Hematopoietic multipotent progenitor cell treated with erythropoietin and hydrocortisone succinate and interleukin-3 and kit ligand, for 15 days (in vitro differentiated cells): ENCODE measurements around the gene MEN1.
"Not testable (repeated sequence)": the region's sequence is repeated elsewhere in the genome, so short reads cannot be mapped to it uniquely, and the experiment has no call there.

Experiments
- DNase-seq: peaks from one replicate; pipeline ENCODE4 v3.0.0-alpha.2; 2015; ENCODE audit warnings: low spot score

MEN1 gene

DNA sequence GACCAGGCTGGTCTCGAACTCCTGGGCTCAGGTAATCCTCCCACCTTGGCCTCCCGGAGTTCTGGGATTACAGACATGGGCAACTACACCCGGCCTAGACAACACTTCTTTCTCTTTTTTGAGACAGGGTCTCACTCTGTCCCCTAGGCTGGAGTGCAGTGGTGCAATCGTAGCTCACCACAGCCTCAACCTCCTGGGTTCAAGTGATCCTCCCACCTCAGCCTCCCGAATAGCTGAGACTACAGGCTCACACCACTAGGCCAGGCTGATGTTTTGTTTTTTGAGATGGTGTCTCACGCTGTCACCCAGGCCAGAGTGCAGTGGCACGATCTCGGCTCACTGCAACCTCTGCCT is 35.4 kb upstream of the MEN1 start:
- not testable (repeated sequence) for DNase-seq

DNA sequence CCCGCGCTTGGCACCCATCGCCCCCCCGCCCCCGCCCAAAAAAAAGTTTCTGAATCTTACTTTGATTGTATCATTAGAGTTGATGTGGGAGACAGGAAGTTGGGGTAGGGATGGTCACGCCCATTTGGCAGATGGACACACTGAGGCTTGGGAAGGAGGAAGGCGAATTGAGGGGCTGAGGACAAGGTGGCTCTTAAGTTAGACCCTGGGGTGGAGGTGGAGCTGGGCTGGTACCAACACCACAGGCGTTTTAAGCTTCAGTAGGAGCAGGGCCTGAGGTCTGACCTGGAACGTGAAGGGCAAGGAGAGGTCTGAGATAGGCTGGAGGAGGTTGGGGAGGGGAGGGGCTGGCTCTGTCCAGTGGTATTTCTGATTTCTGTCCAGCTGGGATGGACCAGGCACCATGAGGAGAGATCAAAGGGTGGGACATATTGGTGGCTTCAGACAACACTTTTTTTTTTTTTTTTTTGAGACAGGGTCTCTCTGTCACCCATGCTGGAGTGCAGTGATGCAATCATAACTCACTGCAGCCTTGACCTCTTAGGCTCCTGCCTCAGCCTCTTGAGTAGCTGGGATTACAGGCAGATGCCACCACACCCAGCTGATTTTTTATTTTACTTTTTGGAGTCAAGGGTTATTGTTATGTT is 34.9 kb upstream of the MEN1 start:
- no peak for DNase-seq

DNA sequence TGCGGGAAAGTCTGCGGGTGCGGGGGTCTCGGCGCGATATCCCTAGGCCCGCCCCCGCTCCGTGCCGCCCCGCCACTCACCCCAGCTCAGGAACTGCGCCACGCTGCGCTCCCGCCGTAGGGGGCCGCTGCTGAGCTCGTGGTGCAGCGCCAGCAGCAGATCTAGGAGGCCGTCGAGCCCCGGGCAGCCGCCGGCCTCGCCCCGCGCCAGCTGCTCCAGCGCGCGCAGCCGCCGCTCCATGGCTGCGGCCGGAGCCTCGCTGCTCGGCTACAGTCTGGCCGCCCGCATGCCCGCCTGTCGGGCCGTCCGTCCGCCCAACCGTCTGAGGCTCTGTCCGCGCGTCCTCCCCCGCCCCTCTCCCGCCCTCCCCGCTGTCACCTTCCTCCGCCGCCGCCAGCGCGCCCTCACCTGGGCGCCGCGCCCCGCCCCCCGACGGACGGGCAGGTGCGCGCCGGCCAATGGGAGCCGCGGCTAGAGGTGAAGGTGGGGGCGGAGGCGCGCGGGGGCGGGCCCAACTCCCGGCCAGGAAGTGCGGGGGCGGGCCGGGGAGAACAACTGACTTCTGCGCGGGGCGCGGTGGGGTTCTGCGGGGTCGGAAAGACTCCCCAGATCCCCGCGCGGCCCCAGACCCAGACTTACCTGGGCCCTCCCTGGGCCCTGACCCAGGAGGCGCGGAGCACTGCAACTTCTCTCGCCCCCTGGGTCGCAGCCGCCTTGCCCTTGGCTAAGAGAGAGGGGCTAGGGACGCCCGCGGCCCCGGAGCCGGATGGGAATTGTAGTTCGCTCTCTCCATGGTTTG is 34.2 kb upstream of the MEN1 start, which contains the start of gene CDC42BPG:
TSS of gene CDC42BPG (minus strand) at position 324 of the 799 bp plus-strand sequence. CDS start at position 240, 84 bp downstream.
- DNase-seq: peak; percentile 70

DNA sequence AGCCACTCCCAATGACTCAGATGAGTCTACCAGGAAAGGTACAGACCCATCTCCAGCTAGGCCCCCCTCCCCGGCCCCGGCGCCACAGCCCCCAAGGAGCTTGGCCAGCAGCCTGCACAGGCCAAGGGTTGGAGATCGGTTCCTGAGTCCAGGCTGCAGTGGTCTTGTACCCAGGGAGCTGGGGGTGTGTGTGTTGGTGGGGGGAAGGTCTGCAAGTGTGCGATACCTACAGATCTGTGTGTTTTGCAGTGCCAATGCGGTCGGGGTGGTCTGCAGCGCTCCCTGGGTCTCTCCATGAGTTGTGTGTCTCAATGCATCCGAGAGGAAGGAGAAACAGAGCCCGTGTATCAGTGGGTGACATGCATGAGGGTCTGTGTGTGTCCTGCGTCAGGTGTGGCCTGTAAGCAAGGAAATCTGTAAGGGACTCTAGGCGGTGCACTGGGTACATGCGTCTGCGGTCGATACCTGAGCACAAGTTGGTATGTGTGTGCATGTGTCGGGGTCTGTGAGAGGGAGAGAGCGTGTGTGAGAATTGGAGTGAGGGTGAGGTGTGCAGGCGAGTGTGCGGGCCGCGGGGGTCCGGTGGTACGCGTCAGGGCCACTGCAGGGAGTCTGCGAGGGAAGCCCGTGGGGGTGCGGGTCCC is 33.5 kb upstream of the MEN1 start:
- no peak for DNase-seq

DNA sequence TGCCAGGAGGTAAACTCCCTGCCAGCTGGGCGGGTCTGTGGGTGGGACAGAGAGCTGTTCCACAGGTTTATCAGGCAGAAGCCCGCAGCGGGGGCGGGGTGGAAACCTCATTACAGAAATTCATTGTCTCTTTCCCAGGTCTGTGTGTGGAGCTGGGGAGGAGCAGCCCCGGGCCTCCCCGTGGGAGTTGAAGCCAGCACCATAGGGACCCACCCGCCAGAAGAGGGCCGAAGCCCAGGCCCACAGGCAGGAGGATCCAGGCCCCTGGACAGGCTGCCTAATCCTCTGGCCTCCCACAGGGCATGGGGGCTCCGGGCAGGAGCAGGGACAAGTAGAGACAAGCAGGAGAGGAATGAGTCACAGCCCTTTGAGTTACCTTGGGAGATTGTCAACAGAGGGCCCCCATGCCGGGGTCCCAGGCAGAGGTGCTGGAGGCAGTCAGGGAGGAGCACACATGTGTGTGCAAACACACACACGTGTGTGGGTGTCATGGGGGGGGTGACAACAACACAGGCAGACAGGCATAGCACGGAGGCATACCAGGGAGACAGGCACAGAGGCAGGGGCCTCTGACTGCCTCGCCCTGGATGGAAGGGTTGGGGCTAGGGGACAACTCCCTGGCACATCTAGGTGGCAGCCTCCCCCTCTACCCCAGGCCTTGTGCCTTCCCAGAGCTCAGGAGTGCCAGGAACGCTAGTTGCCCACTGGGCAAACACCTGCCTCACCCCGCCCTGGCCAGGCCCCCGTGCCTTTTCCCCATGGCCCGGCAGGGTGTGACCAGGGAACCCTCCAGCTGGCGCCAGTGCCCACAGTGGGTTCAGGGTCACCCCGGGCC is 32.7 kb upstream of the MEN1 start:
- DNase-seq: peak; percentile 27

DNA sequence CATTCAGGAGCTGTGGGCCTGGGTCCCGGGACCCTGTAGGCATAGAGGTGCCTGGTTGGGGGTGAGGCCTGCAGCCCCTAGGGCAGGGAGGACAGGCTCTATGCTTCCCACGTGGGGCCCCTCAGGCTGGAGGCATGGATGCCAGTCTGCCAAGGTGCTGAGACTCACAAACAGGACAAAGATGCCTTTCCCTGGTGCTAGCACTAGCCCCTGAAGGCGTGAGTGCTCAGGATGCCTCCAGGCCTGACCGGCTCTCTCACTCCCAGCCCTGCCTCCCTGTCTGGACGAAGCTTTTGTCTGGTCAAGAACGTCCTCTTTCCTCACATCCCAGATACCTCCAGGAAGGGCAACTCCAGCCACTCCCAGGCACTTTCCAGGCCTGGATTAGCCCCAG is 32.0 kb upstream of the MEN1 start:
- no peak for DNase-seq

DNA sequence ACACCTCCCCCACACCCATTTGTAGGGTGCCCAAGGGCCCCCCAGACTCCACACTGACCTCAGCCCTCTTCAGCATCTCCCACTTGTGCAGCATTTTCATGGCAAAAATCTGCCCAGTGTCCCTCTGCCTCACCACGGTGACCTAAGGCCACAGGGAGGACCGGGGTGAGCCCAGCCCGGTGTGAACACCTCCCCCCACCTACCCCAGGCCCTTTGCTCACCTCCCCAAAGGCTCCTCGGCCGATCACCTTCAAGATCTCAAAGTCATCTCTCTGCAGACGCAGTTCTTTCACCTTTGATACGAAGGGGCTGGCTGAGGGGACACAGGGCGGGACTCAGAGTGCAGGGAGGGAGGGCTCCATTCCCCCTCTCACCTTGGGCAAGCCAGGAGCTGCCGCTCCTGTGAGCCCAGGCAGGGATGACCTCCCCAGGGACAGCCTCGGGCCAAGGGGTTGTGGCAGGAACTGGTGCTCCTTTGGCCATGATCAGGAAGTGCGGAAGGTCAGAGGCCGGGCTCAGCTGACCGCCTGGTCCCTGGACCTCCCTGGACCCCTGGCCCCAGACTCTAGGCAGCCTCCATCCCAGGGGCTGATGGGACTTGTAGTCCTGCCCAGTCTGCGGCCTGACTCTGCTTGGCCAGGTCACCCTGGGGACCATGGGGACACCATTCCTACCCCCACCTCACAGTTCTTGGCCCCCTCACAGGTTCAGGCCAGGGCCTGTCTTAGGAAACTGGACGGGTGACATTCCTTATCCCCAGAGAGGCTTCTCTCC is 31.4 kb upstream of the MEN1 start:
- no peak for DNase-seq

DNA sequence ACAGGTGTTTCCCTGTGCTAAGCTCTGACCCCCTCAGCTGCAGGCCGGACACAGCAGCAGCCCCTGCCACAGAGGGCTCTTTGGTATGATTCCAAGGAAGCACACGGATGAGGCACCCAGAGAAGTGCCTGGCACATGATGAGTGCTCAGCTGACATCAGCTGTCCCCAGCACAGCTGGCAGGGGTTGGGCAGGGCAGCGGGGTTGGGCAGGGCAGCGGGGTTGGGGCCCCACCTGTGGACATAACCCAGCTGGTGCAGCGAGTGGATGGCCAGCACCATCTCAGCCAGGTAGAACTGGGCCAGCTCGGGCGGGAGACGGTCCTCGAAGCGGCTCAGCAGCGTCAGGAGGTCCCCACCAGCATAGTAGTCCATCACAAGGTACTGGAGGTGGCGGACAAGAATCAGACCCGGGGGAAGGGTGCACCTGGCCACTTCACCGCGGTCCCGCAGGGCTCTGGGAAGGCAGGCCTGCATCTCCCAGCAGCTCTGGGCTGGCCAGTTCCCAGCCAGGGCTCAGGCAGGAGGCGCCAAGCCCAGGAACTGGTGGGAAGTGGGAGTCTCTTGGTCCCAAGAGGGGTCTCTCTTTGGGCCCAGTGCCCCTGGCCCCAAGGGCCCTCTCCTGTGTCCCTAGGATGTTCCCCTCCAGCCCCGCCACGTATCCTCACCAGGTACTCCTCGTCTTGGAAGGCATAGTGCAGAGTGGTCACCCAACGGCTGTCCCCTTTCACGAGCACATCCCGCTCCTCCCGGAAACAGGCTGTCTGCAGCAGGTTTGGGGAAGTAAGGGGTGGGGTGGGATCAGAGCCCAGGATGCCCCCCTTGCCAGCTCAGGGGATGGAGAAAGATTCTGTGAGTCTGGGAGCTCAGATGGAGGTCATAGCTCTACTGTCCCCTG is 29.8 kb upstream of the MEN1 start:
- DNase-seq: no peak

DNA sequence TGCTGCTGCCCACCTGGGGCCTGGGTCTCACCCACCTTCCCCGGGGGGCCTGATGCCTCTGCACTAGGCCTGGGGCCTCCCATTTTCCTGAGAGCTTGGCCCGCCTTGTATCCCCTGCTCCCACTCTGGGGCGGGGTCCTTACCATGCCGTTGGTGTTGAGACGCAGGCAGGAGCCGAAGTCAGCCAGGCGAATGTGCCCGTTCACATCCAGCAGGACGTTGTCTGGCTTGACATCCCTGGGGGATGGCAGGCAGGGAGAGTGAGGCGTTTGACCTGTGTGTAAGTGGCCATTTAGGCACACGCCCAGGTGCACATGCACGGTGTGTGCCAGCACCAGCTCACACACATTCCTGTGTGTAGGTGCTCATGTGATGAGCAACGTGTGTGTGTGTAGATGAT is 29.0 kb upstream of the MEN1 start:
- no peak for DNase-seq

DNA sequence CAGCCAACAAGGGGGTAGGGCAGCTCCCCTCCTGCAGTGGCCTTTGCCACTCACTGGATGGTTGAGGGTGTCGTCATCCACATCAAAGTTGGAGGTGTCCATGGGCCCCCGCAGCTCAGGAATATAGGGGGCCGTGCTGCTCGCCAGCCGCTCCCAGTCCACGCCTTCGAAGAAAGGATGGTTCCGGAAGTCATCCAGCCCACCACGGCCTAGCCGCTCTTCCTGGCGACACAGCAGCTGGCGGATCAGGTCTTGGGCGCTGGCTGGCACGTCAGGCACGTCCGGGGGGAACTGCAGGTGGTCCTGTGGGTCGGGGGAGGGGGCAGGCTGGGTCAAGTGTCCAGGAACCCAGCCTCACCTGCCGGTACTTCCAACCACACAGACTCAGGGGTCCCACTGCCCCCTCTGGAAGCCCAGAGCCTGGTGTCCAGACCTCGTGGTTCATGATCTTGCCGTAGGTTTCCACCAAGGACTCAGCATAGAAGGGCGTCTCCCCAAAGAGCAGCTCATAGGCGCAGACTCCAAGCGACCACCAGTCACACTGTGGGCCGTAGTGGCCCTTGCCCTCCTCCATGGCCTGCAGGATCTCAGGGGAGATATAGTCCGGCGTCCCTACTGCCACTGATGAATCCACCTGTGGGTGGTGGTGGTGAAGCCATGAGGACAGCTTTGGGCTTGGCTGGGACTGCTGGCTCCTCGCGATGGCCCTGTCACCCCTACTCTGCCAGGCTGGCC is 28.4 kb upstream of the MEN1 start:
- DNase-seq: no peak

DNA sequence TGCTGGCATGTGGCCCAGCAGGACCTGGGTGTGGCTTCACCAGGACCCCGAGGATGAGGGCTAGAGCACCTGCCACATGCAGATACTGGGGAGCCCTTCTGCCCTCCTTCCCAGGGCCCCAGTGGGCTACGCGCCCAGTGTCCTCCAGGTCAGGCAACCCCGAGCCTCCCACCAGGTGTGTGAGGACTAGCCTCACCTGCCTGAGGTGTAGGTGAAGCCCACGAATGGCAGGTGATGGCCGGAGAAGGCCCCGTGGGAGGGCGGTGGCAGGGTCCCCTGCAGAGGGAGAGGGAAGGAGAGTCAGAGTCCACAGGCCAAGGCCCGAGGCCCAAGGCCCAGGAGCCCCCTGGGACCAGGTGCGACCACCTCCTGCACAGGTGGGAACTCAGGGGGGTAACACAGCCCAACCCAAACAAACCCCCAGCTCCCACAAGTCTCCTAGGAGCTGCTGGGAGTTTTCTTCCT is 27.6 kb upstream of the MEN1 start:
- DNase-seq: no peak

DNA sequence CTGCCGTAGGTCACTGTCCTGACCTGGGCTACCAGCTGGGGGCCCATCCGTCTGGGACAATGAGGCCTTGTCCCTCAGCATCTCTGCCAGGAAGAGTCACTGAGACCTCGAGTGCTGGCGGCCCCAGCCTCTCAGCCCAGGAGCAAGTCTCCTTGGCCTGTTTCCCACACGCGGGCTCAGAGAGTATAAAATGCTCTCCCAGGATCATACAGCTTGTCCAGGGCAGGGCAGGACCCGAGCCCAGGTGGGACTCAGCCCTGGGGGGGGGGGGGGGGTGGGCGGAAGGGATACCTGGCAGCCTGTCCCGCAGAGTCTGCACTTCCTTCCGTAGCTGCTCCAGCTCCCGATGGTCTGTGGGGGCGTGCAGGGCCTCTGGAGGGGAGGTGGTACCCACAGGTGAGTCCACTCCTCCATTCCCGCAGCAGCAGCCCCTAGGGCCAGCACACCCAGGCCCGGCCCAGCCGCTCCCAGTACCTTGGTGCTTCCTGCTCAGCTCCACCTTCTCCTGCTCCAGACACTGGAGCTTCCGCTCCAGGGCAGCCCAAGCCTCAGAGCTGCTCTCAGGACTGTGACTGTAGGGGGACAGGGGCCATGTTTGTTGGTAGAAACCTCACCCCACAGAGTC is 26.2 kb upstream of the MEN1 start:
- DNase-seq: no peak

DNA sequence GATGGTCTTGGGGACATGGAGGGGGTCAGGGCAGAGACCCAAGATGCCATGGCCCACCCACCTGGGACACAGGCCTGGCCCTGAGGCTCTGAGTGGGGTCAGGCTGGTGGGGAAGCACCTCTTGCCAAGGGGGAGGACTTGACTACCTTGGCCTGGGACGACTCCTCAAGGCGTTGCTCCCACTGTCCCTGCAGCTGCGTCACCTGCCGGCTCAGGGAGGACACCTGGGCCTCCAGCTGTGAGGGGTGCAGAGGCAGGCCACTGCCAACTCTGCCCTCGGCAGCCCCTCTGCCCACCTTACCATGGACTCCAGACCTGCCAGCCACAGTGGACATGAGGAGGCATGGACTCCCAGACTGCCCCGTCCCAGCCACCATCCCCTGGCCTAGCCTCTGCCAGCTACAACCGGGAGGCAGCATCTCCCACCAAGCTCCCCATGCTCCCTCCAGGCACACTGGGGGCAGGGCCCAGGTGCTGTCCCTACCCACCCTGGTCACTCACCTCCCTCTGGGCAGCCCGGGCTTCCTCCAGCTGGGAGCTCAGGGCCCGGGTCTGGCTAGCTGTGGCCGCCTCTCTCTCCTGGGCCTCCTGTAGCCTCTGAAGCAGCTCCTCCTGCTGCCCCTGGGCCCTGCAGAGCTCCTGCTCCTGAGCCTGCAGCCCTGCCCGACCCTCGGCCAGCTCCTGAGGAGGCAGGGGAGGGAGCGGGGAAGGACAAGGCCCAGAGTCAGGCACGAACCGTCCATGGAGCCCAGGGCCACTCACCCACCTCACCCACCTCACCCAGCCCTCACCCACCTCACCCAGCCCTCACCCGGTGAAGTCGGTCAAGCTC is 25.5 kb upstream of the MEN1 start:
- no peak for DNase-seq

DNA sequence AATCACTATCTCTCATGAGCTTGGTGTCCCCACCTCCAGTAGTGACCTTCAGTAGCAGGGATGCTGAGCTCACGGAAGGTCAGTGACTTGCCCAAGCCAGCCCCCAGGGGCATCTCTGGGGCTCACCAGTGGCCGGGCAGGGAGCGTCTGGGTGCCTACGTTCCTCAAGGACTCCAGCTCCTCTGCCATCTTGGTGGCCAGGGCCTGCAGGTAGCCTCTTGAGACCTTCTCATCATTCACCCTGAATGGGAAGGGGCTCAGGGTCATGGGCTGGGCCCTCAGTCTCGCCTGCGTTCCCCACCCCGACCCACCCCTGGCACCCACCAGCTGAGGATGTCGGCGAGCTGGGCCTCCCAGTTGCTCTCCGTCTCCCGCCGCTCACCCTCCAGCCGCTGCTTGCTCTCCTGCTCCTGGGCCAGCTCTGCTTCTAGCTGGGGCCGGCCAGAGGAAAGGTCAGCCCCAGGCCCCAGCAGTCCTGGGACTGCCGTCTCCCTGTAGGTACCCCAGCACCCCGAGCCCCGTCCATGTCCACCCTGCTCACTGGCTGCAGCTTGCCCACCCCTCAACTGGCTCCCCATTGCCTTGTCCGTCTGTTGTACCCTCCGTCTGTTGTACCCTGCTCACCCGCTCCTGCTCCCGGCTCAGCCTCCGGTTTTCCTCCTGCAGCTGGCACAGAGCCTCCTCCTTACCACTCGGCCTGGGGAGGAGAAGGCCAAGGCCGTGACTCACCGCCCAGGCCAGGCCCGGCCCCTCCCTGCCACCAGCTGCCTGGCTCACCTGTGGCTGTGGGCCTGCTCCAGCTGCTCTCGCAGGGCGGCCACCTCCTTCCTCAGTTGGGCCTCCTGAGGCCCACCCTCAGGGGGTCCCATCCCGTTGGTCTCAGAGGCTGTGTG is 24.6 kb upstream of the MEN1 start:
- no peak for DNase-seq

DNA sequence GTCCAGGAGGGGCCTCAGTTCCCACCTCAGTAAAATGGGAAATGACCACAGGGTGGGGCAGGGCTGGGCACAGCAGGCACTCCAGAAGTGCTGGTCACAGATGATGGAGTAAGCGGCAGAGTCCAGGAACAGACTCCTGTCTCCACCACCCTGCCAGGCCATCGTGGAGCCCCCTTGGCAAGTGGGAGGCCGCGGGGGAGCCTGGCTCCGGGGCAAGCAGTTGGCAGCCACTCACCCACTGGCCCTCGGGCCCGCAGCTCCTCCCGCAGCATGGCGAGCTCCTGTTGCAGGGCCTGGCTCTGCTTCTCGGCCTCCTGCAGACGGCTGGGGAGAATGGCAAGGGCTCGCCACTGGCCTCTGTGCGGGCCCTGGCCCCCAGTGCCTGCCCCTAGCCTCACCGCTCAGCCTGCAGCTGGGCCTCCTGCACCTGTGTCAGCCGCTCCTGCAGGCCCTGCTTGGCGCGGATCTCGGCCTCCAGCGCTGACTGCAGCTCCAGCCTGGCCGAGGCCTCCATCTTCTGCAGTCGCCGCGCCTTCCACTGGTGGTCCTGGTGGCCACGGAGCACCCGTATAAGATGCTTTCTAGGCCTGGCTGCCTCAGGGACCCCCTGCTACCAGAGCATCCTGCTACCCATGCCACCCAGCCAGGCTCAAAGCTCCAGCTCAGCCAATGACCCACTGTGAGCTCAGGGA is 23.8 kb upstream of the MEN1 start:
- DNase-seq: no peak

DNA sequence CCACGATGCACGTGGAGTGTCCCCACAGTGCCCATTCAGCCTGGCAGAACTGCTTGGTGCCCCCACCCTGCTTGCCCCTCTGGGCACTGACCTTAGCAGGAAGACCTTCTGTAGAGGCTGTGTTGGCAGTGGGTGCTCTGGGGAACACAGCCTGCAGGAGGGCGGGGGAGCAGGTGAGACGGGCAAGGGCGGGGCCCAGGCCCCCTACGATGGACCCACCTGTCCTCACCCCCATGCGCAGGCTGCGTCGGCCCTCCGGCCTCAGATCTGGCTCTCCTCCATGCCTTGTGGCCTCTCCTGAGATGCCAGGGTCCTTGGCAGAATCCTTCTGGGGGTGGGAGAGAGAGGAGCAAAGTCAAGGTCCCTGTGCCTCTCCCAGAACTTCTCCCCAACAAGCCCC is 23.2 kb upstream of the MEN1 start:
- no peak for DNase-seq

DNA sequence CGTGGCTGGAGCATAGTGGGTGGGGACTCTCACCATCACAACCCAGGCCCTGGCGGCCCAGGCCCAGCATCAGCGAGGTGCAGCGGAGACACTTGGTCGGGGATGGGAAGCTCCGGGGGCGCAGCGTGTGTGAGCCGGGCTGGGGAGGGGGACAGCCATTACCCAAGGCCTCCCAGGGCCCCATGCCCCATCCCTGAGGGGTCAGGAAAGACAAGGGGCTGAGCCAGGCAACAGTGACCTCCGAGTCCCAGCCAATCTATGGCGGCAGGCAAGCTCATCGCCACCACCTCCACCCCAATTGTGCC is 22.8 kb upstream of the MEN1 start:
- DNase-seq: no peak
